ENCODE measurements around the gene ASS1. TPM values are rescaled to one million over a fixed set of nuclear protein-coding genes. Genes with fewer than 3 reads are reported as not detected.

Gene ASS1
- total RNA-seq, 6 experiments from 2014 or later, result 437 to 1,278 (median 1,014) TPM

DNA sequence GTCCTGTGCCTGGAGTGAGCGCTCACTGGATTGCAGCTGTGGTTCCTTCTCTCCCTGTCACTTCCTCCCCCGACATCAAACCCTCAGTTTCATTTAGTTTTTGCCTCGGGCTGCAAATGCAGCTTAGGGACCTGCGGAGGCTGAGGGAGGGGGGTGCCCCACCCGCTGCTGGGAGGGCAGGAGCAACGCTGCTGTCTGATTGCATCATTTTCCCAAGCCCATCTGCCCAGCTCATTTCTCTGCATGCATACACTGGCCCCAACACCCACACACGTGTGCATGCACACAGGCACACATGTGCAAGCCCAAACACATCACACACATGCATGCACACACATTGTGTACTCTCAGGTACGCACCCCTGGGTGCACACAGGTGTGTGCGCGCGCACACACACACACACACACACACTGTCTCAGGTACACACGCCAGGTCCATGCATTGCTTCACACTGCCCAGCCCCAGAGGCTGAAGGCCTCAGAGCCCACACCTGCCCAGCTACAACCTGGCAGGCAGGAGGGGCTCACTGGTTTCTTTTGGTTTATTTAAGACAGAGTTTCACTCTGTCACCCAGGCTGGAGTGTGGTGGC lies 3.4 kb downstream of the ASS1 start:
- H3K36me3 ChIP-seq, result peaks cover 0 to 6% (median 2%) of the 10 kb centered on the region in 4 donors
- DNase-seq, result peak in 1 of 3 donors; percentile 62
- H3K27me3 ChIP-seq, result no peaks in the 10 kb centered on the region
- 44% methylated on average over 9 of the region's 12 CpGs for WGBS (ENCODE audit: insufficient coverage, low coverage, low lambda C conversion rate, missing lambda C conversion rate)
- no peak for TF ChIP-seq POLR2A (IDR thresholded peaks at IDR 0.05)
- TF ChIP-seq, protein P1, sequence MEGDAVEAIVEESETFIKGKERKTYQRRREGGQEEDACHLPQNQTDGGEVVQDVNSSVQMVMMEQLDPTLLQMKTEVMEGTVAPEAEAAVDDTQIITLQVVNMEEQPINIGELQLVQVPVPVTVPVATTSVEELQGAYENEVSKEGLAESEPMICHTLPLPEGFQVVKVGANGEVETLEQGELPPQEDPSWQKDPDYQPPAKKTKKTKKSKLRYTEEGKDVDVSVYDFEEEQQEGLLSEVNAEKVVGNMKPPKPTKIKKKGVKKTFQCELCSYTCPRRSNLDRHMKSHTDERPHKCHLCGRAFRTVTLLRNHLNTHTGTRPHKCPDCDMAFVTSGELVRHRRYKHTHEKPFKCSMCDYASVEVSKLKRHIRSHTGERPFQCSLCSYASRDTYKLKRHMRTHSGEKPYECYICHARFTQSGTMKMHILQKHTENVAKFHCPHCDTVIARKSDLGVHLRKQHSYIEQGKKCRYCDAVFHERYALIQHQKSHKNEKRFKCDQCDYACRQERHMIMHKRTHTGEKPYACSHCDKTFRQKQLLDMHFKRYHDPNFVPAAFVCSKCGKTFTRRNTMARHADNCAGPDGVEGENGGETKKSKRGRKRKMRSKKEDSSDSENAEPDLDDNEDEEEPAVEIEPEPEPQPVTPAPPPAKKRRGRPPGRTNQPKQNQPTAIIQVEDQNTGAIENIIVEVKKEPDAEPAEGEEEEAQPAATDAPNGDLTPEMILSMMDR (IDR thresholded peaks at IDR 0.05), result no peak
- H3K9me3 ChIP-seq, result no peaks in the 10 kb centered on the region
- intact Hi-C loops (cut with DNase I), result no loop called here
- peaks cover 0 to 76% (median 38%) of the 10 kb centered on the region in 4 donors for H3K4me1 ChIP-seq
- H3K27ac ChIP-seq, result peak overlapping the region in 2 of 3 donors; percentile 91 to 99
- peak overlapping the region in 1 of 3 donors; percentile 96 for H3K4me3 ChIP-seq
- no peak for ATAC-seq

DNA sequence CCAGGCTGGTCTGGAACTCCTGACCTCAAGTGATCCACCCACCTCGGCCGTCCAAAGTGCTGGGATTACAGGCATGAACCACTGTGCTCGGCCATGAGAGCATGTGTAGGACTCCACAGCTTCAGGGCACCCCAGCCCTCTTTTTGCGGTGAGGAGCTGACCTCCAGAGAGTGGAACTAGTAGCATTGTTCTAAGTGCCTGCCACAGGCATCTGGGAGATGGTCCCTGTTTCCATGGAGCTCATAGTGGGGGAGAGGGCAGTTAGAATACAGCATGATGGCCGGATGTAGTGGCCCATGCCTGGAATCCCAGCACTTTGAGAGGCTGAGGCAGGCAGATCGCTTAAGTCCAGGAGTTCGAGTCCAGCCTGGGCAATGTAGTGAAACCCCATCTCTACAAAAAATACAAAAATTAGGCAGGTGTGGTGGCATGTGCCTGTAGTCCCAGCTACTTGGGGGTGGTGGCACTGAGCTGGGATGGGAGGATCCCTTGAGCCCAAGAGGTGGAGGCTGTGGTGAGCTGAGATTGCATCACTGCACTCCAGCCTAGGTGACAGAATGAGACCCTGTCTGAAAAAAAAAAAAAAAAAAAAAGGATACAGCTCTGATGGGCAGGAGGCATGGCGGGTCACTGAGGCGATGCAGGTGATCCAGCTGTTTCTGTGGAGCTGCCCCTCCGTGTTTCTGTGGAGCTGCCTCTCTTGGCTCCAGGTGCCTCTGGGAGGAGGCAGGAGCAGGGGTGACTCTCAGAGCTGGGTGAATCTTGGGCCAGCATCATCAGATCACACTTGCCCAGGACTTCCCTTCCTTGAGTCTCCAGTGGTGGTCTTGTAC lies 4.2 kb downstream of the ASS1 start:
- DNase-seq (peak in 1 of 3 donors; percentile 55), ATAC-seq (no peak)
- Histone ChIP-seq H3K4me1 (peaks cover 0 to 74% (median 36%) of the 10 kb centered on the region in 4 donors), H3K36me3 (peaks cover 0 to 7% (median 2%) of the 10 kb centered on the region in 4 donors), H3K27ac (peak overlapping the region in 2 of 3 donors; percentile 21 to 99), H3K27me3 (no peaks in the 10 kb centered on the region), H3K4me3 (no peak overlapping the region), H3K9me3 (no peaks in the 10 kb centered on the region)
- WGBS (ENCODE audit: insufficient coverage, low coverage, low lambda C conversion rate, missing lambda C conversion rate), result 65% methylated on average over 7 of the region's 10 CpGs
- intact Hi-C loops (cut with DNase I), result no loop called here
- no peak for TF ChIP-seq POLR2A (IDR thresholded peaks at IDR 0.05)
- TF ChIP-seq, protein P1 (IDR thresholded peaks at IDR 0.05), result no peak

DNA sequence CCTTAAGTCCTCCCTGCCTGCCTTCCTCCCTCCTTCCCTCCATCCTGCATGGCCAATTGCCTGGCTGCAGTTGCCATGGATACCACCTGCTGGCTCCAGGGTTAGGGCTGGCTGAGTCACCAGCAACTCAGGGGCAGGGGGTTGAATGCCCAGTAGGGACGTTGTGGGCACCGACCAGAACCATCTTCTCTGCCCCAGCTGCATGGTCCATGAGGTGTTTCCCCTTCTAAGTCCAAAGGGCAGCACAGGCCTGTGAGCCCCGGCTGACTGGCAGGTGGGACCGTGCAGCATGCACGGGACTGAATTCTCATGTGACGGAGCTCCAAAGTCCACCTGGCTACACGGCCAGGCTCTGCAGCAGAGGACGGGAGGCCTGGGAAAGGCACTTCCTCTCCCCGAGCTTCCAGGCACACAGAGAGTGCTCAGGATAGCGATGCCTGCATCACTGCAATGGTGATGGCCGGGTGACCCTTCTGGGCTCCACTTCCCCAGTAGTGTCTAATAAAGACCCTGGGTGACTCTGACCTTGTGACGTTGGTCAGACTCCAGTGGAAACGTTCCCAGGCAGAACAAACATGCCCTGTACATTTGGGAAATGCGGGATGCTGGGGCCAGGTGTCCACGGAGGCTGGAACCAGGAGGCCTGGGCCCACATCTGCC lies 5.7 kb downstream of the ASS1 start:
- no peaks in the 10 kb centered on the region for H3K9me3 ChIP-seq
- peaks cover 0 to 16% (median 4%) of the 10 kb centered on the region in 4 donors for H3K36me3 ChIP-seq
- peak; percentile 43 to 71 (median 58) for ATAC-seq
- DNase-seq, result peak; percentile 78 to 94 (median 92)
- H3K4me1 ChIP-seq, result peaks cover 0 to 69% (median 34%) of the 10 kb centered on the region in 4 donors
- 30% methylated on average over 2 of the region's 15 CpGs for WGBS (ENCODE audit: insufficient coverage, low coverage, low lambda C conversion rate, missing lambda C conversion rate)
- H3K27ac ChIP-seq, result peak overlapping the region in 2 of 3 donors; percentile 60 to 99
- no peaks in the 10 kb centered on the region for H3K27me3 ChIP-seq
- intact Hi-C loops (cut with DNase I), result no loop called here
- TF ChIP-seq, protein P1 (IDR thresholded peaks at IDR 0.05), result no peak
- TF ChIP-seq POLR2A (IDR thresholded peaks at IDR 0.05), result peak; percentile 52
- peak overlapping the region in 2 of 3 donors; percentile 0 to 2 for H3K4me3 ChIP-seq

DNA sequence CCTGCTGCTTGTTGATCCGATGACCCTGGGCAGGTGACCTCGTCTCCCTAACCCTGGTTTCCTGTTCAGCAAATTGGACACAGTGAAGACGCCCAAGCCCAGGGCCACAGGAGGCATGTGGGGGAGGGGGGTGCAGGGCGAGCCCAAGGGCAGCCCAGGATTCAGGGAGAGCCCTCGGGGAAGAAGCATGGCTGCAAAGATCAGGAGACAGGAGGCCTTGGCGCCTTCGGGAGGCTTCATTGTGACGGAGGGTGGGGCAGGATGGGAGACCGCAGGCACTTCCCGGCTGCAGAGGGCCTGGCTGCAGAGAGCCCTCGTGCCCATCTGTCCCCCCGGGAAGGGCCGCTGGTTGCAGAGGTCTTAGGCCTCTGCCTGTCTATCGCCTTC lies 6.2 kb downstream of the ASS1 start:
- Histone ChIP-seq H3K27ac (peak overlapping the region in 2 of 3 donors; percentile 60 to 99), H3K4me1 (peaks cover 0 to 69% (median 34%) of the 10 kb centered on the region in 4 donors)
- peak in 1 of 3 donors; percentile 77 for DNase-seq

More for the DNA sequence above, 6.2 kb downstream of the ASS1 start:
- H3K9me3 ChIP-seq, result no peaks in the 10 kb centered on the region
- peak overlapping the region in 1 of 3 donors; percentile 0 for H3K4me3 ChIP-seq
- 47% methylated on average over 3 of the region's 14 CpGs for WGBS (ENCODE audit: insufficient coverage, low coverage, low lambda C conversion rate, missing lambda C conversion rate)
- intact Hi-C loops (cut with DNase I), result no loop called here
- H3K36me3 ChIP-seq, result peaks cover 0 to 20% (median 5%) of the 10 kb centered on the region in 4 donors
- ATAC-seq, result no peak
- TF ChIP-seq, protein P1 (IDR thresholded peaks at IDR 0.05), result no peak
- no peak for TF ChIP-seq POLR2A (IDR thresholded peaks at IDR 0.05)
- no peaks in the 10 kb centered on the region for H3K27me3 ChIP-seq
